IMR-90 (cell line): ENCODE results near the gene OSBPL6. TPM values are rescaled to one million over a fixed set of nuclear protein-coding genes. Genes with fewer than 3 reads are reported as not detected.

Source experiments
- ATAC-seq: fragments of 200-7000 bp; cut with Tn5 transposase; 2 replicates; pipeline ENCODE4 v1.9.1; 2020; ENCODE audit warnings: low read depth, mild to moderate bottlenecking, moderate library complexity
- BruUV-seq: library from RNA; stranded (reverse); fragments of 400-500 nt; replicated peaks from 2 replicates; lab custom pipeline; 2021; lab: Mats Ljungman, UMichigan
- CTCF ChIA-PET: fragments of 300-600 bp; formaldehyde crosslinking; extraction: SDS; loops from one replicate; lab custom pipeline; 2021; ENCODE audit warnings: antibody characterized with exemption; lab: Yijun Ruan, JAX
- POLR2A ChIA-PET: fragments of 300-600 bp; sonication (Branson Sonifier 250); formaldehyde crosslinking; loops from one replicate; lab custom pipeline; 2022; ENCODE audit warnings: antibody characterized with exemption; ENCODE audit not compliant: unreplicated experiment; lab: Charles Lee
- DNase-seq: peaks from one replicate; pipeline ENCODE4 v3.0.0; 2013
- H2AFZ ChIP-seq: replicated peaks from 2 replicates; pipeline ENCODE3; 2013; ENCODE audit warnings: low read length, mild to moderate bottlenecking; ENCODE audit not compliant: poor library complexity
- H2AK5ac ChIP-seq: 2 replicates; pipeline ENCODE4 v1.6.1; 2013; ENCODE audit warnings: low read depth, low read length, inconsistent platforms
- H2AK9ac ChIP-seq: replicated peaks from 2 replicates; pipeline ENCODE3; 2013; ENCODE audit warnings: mild to moderate bottlenecking, low read depth, low read length, moderate library complexity; ENCODE audit not compliant: poor library complexity
- H2BK120ac ChIP-seq: 2 replicates; pipeline ENCODE4 v1.6.1; 2013; ENCODE audit warnings: low read depth, low read length, inconsistent platforms
- H2BK15ac ChIP-seq: 3 replicates; pipeline ENCODE4 v1.6.1; 2013; ENCODE audit warnings: low read depth, low read length, inconsistent platforms
- H2BK20ac ChIP-seq: 2 replicates; pipeline ENCODE4 v1.6.1; 2013; ENCODE audit warnings: low read depth, mild to moderate bottlenecking, inconsistent platforms, low read length, moderate library complexity
- H2BK5ac ChIP-seq: 2 replicates; pipeline ENCODE4 v1.6.1; 2013; ENCODE audit warnings: mild to moderate bottlenecking, low read depth, low read length, inconsistent platforms; ENCODE audit not compliant: poor library complexity, severe bottlenecking
- H3K14ac ChIP-seq: replicated peaks from 2 replicates; pipeline ENCODE4 v1.6.1; 2013; ENCODE audit warnings: low read depth, low read length, inconsistent platforms
- H3K18ac ChIP-seq: 2 replicates; pipeline ENCODE4 v1.6.1; 2013; ENCODE audit warnings: low read depth, low read length, control low read depth
- H3K23ac ChIP-seq: 2 replicates; pipeline ENCODE4 v1.6.1; 2013; ENCODE audit warnings: low read depth, low read length, inconsistent platforms
- H3K27ac ChIP-seq: 2 replicates; pipeline ENCODE4 v1.5.1; 2013; ENCODE audit warnings: mild to moderate bottlenecking, control low read depth, low read length; ENCODE audit not compliant: insufficient read depth
- H3K27me3 ChIP-seq: 2 replicates; pipeline ENCODE4 v1.6.1; 2013; ENCODE audit warnings: low read length; ENCODE audit not compliant: control insufficient read depth, insufficient read depth
- H3K36me3 ChIP-seq: 2 replicates; pipeline ENCODE4 v1.6.1; 2013; ENCODE audit warnings: low read length, mixed read lengths; ENCODE audit not compliant: control insufficient read depth, insufficient read depth
- H3K4ac ChIP-seq: 2 replicates; pipeline ENCODE4 v1.6.1; 2013; ENCODE audit warnings: low read depth, low read length, inconsistent platforms
- H3K4me1 ChIP-seq: 2 replicates; pipeline ENCODE4 v1.6.1; 2013; ENCODE audit warnings: low read length, mixed read lengths; ENCODE audit not compliant: control insufficient read depth, insufficient read depth
- H3K4me2 ChIP-seq: 2 replicates; pipeline ENCODE4 v1.6.1; 2013; ENCODE audit warnings: low read depth, mild to moderate bottlenecking, control low read depth, low read length, moderate library complexity
- H3K4me3 ChIP-seq: 2 replicates; pipeline ENCODE4 v1.5.1; 2013; ENCODE audit warnings: low read depth, mild to moderate bottlenecking, control low read depth, low read length, moderate library complexity; ENCODE audit not compliant: insufficient read depth
- H3K56ac ChIP-seq: 2 replicates; pipeline ENCODE4 v1.6.1; 2013; ENCODE audit warnings: low read length, inconsistent platforms; ENCODE audit not compliant: insufficient read depth; ENCODE audit errors: extremely low read depth
- H3K79me1 ChIP-seq, 2 experiments: 2 replicates each; pipeline ENCODE4 v1.6.1; 2013; ENCODE audit warnings: low read length in 2 of 2, inconsistent platforms in 1 of 2, low read depth in 1 of 2
- H3K9ac ChIP-seq: 2 replicates; pipeline ENCODE4 v1.6.1; 2013; ENCODE audit warnings: low read depth, low read length, control low read depth
- H3K9me1 ChIP-seq: 2 replicates; pipeline ENCODE4 v1.6.1; 2013; ENCODE audit warnings: low read length, inconsistent platforms; ENCODE audit not compliant: insufficient read depth
- H3K9me3 ChIP-seq: 2 replicates; pipeline ENCODE4 v1.6.1; 2013; ENCODE audit warnings: low read length; ENCODE audit not compliant: control insufficient read depth, insufficient read depth
- H4K20me1 ChIP-seq: 2 replicates; pipeline ENCODE4 v1.6.1; 2013; ENCODE audit warnings: low read length, inconsistent platforms; ENCODE audit not compliant: insufficient read depth
- H4K5ac ChIP-seq: 2 replicates; pipeline ENCODE4 v1.6.1; 2013; ENCODE audit warnings: mild to moderate bottlenecking, low read depth, low read length, control low read depth
- H4K8ac ChIP-seq, 2 experiments: 2 replicates each; pipeline ENCODE4 v1.6.1; 2013; ENCODE audit warnings: low read depth in 2 of 2, low read length in 2 of 2, control low read depth in 1 of 2, inconsistent platforms in 1 of 2
- H4K91ac ChIP-seq: 2 replicates; pipeline ENCODE4 v1.6.1; 2013; ENCODE audit warnings: low read depth, low read length, inconsistent platforms; ENCODE audit not compliant: insufficient read depth
- CEBPB ChIP-seq: IDR thresholded peaks from 2 replicates; pipeline ENCODE4 v1.6.1; 2012; ENCODE audit warnings: low read depth, low read length, improper control_type of control experiment
- FOS ChIP-seq: fragments of 150-350 bp; IDR thresholded peaks from 2 replicates; pipeline ENCODE4 v1.6.1; 2016; ENCODE audit warnings: low read depth, low read length
- MAFK ChIP-seq: IDR thresholded peaks from 2 replicates; pipeline ENCODE4 v1.6.1; 2012; ENCODE audit warnings: low read depth, low read length, improper control_type of control experiment
- MAZ ChIP-seq: IDR thresholded peaks from 2 replicates; pipeline ENCODE4 v1.6.1; 2012; ENCODE audit warnings: low read depth, mild to moderate bottlenecking, low read length, improper control_type of control experiment, moderate library complexity, borderline replicate concordance
- MXI1 ChIP-seq: IDR thresholded peaks from 2 replicates; pipeline ENCODE4 v1.6.1; 2012; ENCODE audit warnings: low read depth, mild to moderate bottlenecking, low read length, moderate library complexity, borderline replicate concordance
- NFE2L2 ChIP-seq: fragments of 150-350 bp; IDR thresholded peaks from 2 replicates; pipeline ENCODE4 v1.6.1; 2016; ENCODE audit warnings: low read depth, mild to moderate bottlenecking, low read length
- POLR2A ChIP-seq: IDR thresholded peaks from 2 replicates; pipeline ENCODE4 v1.6.1; 2012; ENCODE audit warnings: mild to moderate bottlenecking, low read depth, low read length
- RAD21 ChIP-seq: IDR thresholded peaks from 2 replicates; pipeline ENCODE4 v1.6.1; 2012; ENCODE audit warnings: low read length, improper control_type of control experiment
- RCOR1 ChIP-seq: IDR thresholded peaks from 2 replicates; pipeline ENCODE4 v1.6.1; 2012; ENCODE audit warnings: mild to moderate bottlenecking, low read length, improper control_type of control experiment; ENCODE audit not compliant: insufficient replicate concordance
- RFX5 ChIP-seq: IDR thresholded peaks from 2 replicates; pipeline ENCODE4 v1.8.0; 2012; ENCODE audit warnings: low read depth, mild to moderate bottlenecking, low read length, moderate library complexity
- SMC3 ChIP-seq: fragments of 150-350 bp; IDR thresholded peaks from 2 replicates; pipeline ENCODE4 v1.6.1; 2016; ENCODE audit warnings: low read depth, mild to moderate bottlenecking, antibody characterized with exemption, low read length, moderate library complexity
- WGBS, 2 experiments: methylation state at CpG; one replicate each; pipeline versions ENCODE4 v1.1.5 to v1.1.7; 2013; ENCODE audit warnings: missing lambda C conversion rate in 2 of 2; ENCODE audit not compliant: insufficient read length in 1 of 2; ENCODE audit errors: extremely low coverage in 2 of 2; 5-methylcytosine and 5-hydroxymethylcytosine counted together
- dilution Hi-C: fragments of 300-500 bp; cut with HindIII; formaldehyde crosslinking; loops from one replicate; pipeline ENCODE4 v1.14.3; 2018; ENCODE audit warnings: low sequenced_read_pairs; ENCODE audit not compliant: unreplicated experiment
- in situ Hi-C: fragments of 300-500 bp; cut with MboI; formaldehyde crosslinking; loops from 3 replicates; pipeline ENCODE4 v1.14.3; 2019; ENCODE audit warnings: low sequenced_read_pairs, inconsistent platforms, mixed read lengths
- intact Hi-C: fragments of 100-400 bp; cut with micrococcal nuclease; formaldehyde crosslinking; loops from 2 replicates; pipeline ENCODE4 v1.10.0; 2022
- polyA plus RNA-seq, 3 experiments: library from polyadenylated mRNA; depleted of rRNA; stranded (reverse); fragments of >200 nt; gene quantifications; 2 replicates each; pipeline ENCODE4 v1.2.3, GENCODE V29; 2012; ENCODE audit warnings: low replicate concordance in 1 of 3
- total RNA-seq: library from RNA; depleted of rRNA; stranded (reverse); fragments of >200 nt; gene quantifications from 2 replicates; pipeline ENCODE4 v1.2.3, GENCODE V29; 2012
- TF ChIP-seq, protein P1 (sequence below): fragments of 150-350 bp; IDR thresholded peaks from 2 replicates; pipeline ENCODE4 v1.6.1; 2016; ENCODE audit warnings: low read depth, mild to moderate bottlenecking, low read length, moderate library complexity, borderline replicate concordance

OSBPL6 gene
- total and polyA plus RNA-seq, 2 of the 4 experiments (the other 2 are of a cell fraction), result 3.2 to 3.7 TPM

DNA sequence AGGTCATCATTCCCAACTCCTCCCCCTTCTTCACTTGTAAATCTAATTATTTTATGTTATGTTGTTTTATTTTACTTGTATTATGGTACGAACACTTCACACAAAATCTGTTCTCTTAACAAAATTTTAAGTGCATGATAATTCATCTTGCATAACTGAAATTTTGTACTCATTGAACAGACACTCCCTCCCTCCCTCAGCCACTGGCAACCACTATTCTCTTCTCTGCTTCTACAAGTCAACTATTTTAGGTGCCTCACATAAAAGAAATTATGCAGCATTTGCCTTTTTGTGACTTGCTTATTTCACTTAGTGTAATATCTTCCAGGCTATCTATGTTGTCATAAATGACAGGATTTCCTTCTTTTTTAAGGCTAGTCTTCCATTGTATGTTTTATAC lies 30.4 kb upstream of the OSBPL6 start:
- no peaks in the 10 kb centered on the region for H3K9me1 ChIP-seq
- BruUV-seq, result no TSS peak
- H3K14ac ChIP-seq, result no peak overlapping the region
- no peak overlapping the region for H3K4ac ChIP-seq
- no peak overlapping the region for H2BK20ac ChIP-seq
- ATAC-seq (no peak), DNase-seq (no peak)
- H3K4me2 ChIP-seq, result no peak overlapping the region
- no peaks in the 10 kb centered on the region for H3K79me1 ChIP-seq
- WGBS, 2 experiments, result no CpG with 5 or more reads among the region's 1 CpG
- no peak overlapping the region for H2BK5ac ChIP-seq
- H3K18ac ChIP-seq, result no peak overlapping the region
- in situ Hi-C loops (no loop called here), intact Hi-C loops (no loop called here), dilution Hi-C loops (no loop called here)
- H3K36me3 ChIP-seq, result no peaks in the 10 kb centered on the region
- H2BK120ac ChIP-seq, result no peak overlapping the region
- H4K8ac ChIP-seq, result no peak overlapping the region
- H4K91ac ChIP-seq, result no peak overlapping the region
- H2AK9ac ChIP-seq, result no peak overlapping the region
- no peak overlapping the region for H3K56ac ChIP-seq
- no peak overlapping the region for H2AK5ac ChIP-seq
- CTCF ChIA-PET, result no interaction called here
- TF ChIP-seq MAZ, result no peak
- TF ChIP-seq RCOR1, result no peak
- no peak for TF ChIP-seq RFX5
- no peak for TF ChIP-seq POLR2A
- TF ChIP-seq SMC3, result no peak
- TF ChIP-seq, protein P1, sequence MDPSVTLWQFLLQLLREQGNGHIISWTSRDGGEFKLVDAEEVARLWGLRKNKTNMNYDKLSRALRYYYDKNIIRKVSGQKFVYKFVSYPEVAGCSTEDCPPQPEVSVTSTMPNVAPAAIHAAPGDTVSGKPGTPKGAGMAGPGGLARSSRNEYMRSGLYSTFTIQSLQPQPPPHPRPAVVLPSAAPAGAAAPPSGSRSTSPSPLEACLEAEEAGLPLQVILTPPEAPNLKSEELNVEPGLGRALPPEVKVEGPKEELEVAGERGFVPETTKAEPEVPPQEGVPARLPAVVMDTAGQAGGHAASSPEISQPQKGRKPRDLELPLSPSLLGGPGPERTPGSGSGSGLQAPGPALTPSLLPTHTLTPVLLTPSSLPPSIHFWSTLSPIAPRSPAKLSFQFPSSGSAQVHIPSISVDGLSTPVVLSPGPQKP, result no peak
- TF ChIP-seq RAD21, result no peak
- no peak for TF ChIP-seq CEBPB
- TF ChIP-seq NFE2L2, result no peak
- no peak for TF ChIP-seq MAFK
- TF ChIP-seq MXI1, result no peak
- no peak for TF ChIP-seq FOS
- no peak overlapping the region for H3K27ac ChIP-seq
- H2AFZ ChIP-seq, result no peak overlapping the region
- no peaks in the 10 kb centered on the region for H3K9me3 ChIP-seq
- no peak overlapping the region for H3K23ac ChIP-seq
- H3K9ac ChIP-seq, result no peak overlapping the region
- no peaks in the 10 kb centered on the region for H3K4me1 ChIP-seq
- H3K4me3 ChIP-seq, result no peak overlapping the region
- POLR2A ChIA-PET, result no interaction called here
- H4K20me1 ChIP-seq, result no peaks in the 10 kb centered on the region
- no peak overlapping the region for H4K5ac ChIP-seq
- H2BK15ac ChIP-seq, result no peak overlapping the region
- no peaks in the 10 kb centered on the region for H3K27me3 ChIP-seq
